BE2C (cell line): ENCODE data around the gene TAF11L6.
"Not testable (repeated sequence)": the region's sequence is repeated elsewhere in the genome, so short reads cannot be mapped to it uniquely, and the experiment has no call there.

Experiments used
- DNase-seq: peaks from one replicate; pipeline ENCODE4 v3.0.0-alpha.2; 2020
- H3K27me3 ChIP-seq: fragments of 250-450 bp; sonication (Bioruptor Pico); 2 replicates; pipeline ENCODE4 v1.5.1; 2020; ENCODE audit warnings: mild to moderate bottlenecking
- H3K36me3 ChIP-seq: fragments of 250-450 bp; sonication (Bioruptor Pico); 2 replicates; pipeline ENCODE4 v1.5.1; 2020; ENCODE audit warnings: mild to moderate bottlenecking
- H3K4me1 ChIP-seq: fragments of 250-450 bp; sonication (Bioruptor Pico); 2 replicates; pipeline ENCODE4 v1.5.1; 2020
- H3K4me3 ChIP-seq: 2 replicates; pipeline ENCODE4 v1.5.1; 2011; ENCODE audit warnings: low read depth, low read length
- H3K9me3 ChIP-seq: fragments of 250-450 bp; sonication (Bioruptor Pico); 2 replicates; pipeline ENCODE4 v1.5.1; 2020
- TF ChIP-seq, protein P1 (sequence below): IDR thresholded peaks from 2 replicates; pipeline ENCODE4 v1.5.1; 2012; ENCODE audit warnings: mild to moderate bottlenecking, low read depth, low read length

Gene TAF11L6

DNA sequence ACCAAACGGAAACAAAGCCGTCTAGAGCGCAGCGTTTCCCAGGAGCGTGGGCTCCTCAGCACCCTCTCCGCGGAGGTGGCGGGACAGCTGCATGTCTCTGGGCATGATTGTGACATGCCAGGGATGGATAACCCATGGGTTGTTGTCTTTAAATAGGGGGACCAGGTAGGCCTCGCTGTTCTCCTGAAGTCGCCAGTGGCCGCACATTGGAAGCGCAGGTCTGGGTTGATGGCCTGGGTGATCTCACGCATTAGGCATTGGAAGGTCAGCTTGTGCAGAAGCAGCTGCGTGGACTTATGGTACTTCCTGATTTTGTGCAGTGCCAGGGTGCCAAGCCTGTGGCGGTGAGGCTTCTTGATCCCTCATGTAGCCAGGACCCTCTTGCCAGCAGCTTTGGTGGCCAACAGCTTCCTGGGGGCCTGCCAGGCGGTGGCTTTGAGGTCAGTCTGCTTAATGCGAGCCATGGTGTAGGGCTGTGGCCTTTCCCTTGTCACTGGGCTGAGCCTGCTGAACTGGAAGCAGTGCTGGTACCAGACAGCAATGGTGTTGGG, 16.6 kb upstream of the TAF11L6 start:
- Histone ChIP-seq H3K4me3 (no peak overlapping the region), H3K27me3 (no peaks in the 10 kb centered on the region), H3K36me3 (no peaks in the 10 kb centered on the region), H3K4me1 (no peaks in the 10 kb centered on the region), H3K9me3 (no peaks in the 10 kb centered on the region)
- TF ChIP-seq, protein P1, sequence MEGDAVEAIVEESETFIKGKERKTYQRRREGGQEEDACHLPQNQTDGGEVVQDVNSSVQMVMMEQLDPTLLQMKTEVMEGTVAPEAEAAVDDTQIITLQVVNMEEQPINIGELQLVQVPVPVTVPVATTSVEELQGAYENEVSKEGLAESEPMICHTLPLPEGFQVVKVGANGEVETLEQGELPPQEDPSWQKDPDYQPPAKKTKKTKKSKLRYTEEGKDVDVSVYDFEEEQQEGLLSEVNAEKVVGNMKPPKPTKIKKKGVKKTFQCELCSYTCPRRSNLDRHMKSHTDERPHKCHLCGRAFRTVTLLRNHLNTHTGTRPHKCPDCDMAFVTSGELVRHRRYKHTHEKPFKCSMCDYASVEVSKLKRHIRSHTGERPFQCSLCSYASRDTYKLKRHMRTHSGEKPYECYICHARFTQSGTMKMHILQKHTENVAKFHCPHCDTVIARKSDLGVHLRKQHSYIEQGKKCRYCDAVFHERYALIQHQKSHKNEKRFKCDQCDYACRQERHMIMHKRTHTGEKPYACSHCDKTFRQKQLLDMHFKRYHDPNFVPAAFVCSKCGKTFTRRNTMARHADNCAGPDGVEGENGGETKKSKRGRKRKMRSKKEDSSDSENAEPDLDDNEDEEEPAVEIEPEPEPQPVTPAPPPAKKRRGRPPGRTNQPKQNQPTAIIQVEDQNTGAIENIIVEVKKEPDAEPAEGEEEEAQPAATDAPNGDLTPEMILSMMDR = no peak
- DNase-seq = no peak

DNA sequence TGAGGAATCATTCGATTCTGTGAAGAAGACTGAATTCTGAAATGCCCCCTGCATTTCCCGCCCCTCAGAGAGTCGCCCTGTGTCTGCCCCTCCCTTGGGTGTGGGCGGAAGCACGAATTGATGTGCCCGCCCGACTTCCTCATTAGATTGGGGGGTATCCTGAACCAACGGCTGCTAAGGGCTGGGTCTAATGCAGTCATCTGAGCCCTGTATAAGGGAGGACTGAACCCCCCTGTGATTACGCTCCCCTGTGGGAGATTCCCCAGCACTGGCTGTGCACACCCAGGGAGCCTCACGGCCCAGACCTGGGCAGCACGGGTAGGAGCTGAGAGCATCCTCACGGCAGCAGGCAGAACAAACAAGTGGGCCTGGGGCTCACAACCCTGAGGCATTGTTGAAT, 10.9 kb upstream of the TAF11L6 start:
- DNase-seq = peak; percentile 17
- H3K27me3 ChIP-seq, H3K4me3 ChIP-seq, H3K36me3 ChIP-seq, H3K4me1 ChIP-seq, H3K9me3 ChIP-seq: not testable (repeated sequence)

DNA sequence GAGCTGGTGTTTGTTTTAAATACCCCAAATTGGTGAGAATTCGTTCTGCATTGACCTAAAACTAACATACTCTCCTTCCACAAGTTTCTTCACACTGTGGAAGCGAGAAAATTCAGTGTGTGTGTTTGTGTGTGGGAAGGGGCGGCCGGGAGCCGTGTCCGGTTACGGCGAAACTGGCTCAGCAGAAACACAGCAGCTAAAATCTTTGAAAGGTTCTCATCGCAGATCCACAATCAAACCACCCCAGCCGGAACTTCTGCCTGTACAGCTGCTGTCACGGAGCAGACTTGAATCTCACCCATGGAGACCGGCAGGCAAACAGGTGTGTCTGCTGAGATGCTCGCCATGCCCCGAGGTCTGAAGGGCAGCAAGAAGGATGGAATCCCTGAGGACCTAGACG, 10.4 kb upstream of the TAF11L6 start, which contains the start of gene TAF11L3:
Gene TAF11L3, plus strand, starts transcription at position 301 of the 400 bp plus-strand sequence.
- not testable (repeated sequence) for DNase-seq, H3K9me3 ChIP-seq, H3K4me1 ChIP-seq, H3K36me3 ChIP-seq, H3K4me3 ChIP-seq, H3K27me3 ChIP-seq

DNA sequence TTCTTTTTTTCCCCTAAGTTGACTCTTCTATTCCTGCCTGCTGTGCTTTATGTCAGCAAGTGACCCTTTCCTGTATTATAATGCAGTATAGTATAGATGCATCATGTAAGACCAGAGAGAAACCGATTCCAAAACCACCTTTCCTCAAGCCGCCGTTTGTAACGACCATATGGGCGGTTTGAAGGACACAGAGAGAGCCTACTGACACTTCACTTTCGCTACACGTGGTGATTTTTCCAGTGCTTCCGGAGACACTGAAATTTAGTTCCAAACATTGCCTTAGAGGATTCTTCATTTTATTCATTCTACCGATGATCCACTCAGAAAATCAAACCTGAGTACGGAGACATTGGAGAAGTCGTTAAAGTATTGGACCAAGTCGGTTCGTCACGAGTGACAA, 9.0 kb upstream of the TAF11L6 start:
- H3K36me3 ChIP-seq, H3K4me1 ChIP-seq, H3K27me3 ChIP-seq, H3K4me3 ChIP-seq, DNase-seq, H3K9me3 ChIP-seq: not testable (repeated sequence)

DNA sequence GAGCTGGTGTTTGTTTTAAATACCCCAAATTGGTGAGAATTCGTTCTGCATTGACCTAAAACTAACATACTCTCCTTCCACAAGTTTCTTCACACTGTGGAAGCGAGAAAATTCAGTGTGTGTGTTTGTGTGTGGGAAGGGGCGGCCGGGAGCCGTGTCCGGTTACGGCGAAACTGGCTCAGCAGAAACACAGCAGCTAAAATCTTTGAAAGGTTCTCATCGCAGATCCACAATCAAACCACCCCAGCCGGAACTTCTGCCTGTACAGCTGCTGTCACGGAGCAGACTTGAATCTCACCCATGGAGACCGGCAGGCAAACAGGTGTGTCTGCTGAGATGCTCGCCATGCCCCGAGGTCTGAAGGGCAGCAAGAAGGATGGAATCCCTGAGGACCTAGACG, 7.0 kb upstream of the TAF11L6 start, which contains the start of gene TAF11L4:
Gene TAF11L4, plus strand, starts transcription at position 301 of the 400 bp plus-strand sequence.
- H3K4me1 ChIP-seq, DNase-seq, H3K36me3 ChIP-seq, H3K9me3 ChIP-seq, H3K27me3 ChIP-seq, H3K4me3 ChIP-seq: not testable (repeated sequence)

DNA sequence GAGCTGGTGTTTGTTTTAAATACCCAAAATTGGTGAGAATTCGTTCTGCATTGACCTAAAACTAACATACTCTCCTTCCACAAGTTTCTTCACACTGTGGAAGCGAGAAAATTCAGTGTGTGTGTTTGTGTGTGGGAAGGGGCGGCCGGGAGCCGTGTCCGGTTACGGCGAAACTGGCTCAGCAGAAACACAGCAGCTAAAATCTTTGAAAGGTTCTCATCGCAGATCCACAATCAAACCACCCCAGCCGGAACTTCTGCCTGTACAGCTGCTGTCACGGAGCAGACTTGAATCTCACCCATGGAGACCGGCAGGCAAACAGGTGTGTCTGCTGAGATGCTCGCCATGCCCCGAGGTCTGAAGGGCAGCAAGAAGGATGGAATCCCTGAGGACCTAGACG, 3.5 kb upstream of the TAF11L6 start, which contains the start of gene TAF11L5:
Gene TAF11L5, plus strand, starts transcription at position 301 of the 400 bp plus-strand sequence.
- not testable (repeated sequence) for H3K9me3 ChIP-seq, H3K36me3 ChIP-seq, H3K4me1 ChIP-seq, DNase-seq, H3K27me3 ChIP-seq, H3K4me3 ChIP-seq

DNA sequence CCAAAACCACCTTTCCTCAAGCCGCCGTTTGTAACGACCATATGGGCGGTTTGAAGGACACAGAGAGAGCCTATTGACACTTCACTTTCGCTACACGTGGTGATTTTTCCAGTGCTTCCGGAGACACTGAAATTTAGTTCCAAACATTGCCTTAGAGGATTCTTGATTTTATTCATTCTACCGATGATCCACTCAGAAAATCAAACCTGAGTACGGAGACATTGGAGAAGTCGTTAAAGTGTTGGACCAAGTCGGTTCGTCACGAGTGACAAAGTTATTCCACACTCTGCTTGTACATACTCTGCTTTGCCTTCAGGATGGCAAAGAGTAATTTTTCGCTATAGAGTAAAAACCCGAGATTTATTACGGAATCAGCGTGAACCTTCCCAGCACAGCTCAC, 2.0 kb upstream of the TAF11L6 start:
- not testable (repeated sequence) for H3K27me3 ChIP-seq, H3K4me1 ChIP-seq, H3K36me3 ChIP-seq, H3K9me3 ChIP-seq, H3K4me3 ChIP-seq
- peak; percentile 25 for DNase-seq
